EH (cell line): Measurements from ENCODE around the gene SORCS2.

Experiments used
- DNase-seq: peaks from one replicate; pipeline ENCODE4 v3.0.0-alpha.2; 2015; ENCODE audit warnings: low read depth

SORCS2 gene

DNA sequence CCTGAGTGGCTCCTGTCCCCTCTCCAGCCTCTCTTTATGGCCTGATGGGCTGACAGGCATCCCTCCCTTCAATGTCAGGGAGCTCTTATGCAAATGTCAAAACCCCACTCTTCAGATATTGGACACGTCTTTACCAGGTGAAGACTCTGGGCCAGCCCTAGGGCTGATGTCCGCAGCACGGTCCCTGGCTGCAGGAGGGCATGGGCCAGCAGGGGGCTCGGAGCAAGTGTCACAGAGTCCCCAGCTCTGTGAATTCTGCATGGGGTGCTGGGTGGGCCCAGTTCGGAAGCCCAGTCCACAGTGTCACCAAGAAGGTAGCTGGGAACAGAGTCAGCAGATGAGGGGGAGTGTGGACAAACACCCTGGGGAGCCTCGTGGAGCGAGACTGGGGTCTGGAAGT, 282.0 kb downstream of the SORCS2 start:
- no peak for DNase-seq

GRCh38 chr4:7475207-7475606, 282.9 kb downstream of the SORCS2 start:
- no peak for DNase-seq

GRCh38 chr4:7476820-7477219, 284.5 kb downstream of the SORCS2 start:
- DNase-seq: no peak

DNA sequence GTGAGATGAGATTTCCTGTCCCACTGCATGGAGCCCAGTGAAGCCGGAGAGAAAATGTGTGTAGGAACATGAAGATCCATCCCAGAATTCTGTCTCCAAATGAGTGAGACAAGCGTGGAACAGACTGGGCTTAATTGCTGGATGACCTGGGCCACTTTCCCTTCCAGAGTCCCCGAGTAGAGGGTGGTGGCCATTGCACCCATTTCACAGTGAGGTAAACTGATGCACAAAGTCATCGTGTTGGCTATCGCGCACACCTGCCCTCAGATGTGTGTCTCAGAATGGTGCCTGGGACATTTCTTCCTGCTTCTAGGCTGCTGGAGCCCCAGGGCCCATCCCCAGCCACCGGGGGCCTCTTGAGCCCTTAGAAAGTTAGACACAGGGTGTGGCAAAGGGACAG, 285.4 kb downstream of the SORCS2 start:
- DNase-seq: no peak

GRCh38 chr4:7478665-7479064, 286.3 kb downstream of the SORCS2 start:
- no peak for DNase-seq

GRCh38 chr4:7480423-7480822, 288.1 kb downstream of the SORCS2 start:
- DNase-seq: no peak

DNA sequence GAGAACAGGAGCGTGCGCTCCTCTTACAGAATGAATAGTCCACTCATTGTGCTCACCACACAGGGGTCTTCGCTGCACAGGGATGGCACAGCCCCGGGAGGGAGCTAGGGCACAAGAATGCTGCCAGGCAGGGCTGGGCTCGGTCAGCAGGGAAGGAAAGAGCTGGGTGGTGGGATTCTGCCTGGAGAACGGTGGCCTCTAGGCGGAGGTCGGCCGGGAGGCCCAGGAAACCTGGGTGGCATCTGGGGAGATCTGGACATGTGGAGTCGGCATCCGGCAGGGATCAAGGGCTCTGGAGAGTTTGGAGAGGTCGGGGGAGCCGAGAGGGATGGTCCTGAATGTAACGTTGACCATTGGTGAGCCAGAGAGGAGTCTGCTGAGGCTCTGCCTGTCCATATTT, 288.9 kb downstream of the SORCS2 start:
- no peak for DNase-seq

DNA sequence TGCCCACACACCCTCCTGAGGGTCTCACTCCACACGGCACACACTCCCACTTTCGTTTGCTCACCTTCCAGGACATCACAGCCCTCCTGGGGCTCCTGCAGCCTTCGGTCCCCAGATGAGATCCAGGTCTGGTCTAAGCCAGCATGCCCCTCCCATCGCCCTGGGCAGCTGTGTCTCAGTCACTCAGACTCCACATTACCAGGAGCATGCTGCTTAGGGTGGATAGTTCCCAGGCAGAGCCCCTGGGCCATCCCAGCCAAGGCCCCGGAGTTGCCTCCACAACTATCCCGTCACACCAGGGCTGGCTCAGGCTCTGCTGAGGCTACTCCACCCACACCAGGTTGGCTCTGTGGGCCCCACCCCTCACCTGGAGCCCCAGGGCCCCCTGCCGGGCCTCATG, 292.8 kb downstream of the SORCS2 start:
- DNase-seq: no peak

DNA sequence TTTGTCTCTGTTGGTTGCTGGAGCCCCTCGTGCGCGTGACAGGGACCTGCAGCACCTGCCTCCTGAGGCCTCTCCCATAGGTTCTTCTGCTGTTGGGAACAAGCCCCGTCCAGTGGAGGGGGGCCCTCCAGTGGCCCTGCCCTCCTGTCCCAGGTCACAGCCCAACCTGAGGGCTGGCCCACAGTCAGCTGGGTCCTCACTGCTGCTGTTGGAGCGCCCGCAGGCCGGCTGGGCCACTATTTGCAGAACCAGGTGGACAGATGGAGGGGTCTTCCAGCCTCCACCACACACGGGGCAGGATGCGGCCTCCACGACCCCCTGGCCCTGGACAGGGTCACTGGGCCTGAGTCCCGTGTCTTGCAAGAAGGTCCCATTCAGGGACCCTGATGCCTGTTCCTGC, 293.8 kb downstream of the SORCS2 start:
- no peak for DNase-seq

DNA sequence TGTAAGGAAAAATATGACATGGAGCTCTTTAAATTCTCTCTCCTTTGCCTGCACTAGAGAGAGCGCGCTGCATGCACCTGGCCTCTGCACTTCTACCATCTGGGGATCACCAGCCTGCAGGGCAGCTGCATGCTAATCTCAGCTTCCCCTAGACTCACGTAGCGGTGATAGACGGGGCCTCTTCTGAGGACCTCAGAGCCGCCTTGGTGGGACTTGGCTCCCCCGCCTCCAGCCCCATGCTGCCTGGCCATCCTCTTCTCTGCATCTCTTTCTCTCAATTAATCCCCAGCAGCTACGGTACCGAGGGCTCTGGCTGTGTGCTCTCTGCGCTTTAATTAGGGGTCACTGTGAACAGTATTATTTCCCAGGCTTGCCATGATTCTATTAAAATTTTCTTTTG, 295.2 kb downstream of the SORCS2 start:
- DNase-seq: no peak

GRCh38 chr4:7487998-7488671, 295.8 kb downstream of the SORCS2 start:
- DNase-seq: no peak

DNA sequence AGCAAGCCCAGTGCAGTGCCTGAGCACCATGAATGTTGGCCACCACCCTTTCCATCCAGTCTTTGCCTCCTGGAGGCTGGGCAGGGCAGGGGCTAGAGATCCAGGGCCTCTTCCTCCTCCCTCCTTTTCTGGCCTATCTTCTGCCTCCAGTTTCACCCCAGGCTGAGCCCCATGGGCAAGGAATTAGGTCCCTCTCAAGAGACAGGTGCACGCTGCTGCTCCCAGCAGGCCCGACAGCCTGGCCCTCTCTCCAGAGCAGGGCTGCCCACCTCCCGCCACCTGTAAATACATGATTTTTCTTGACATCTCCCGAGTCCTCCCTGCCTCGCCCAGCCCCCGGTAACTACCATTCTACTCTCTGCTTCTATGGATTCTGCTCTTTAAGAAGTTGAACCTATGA, 299.6 kb downstream of the SORCS2 start:
- DNase-seq: no peak

- no peak for DNase-seq
Measured at GRCh38 chr4:7498446-7499200, 306.3 kb downstream of the SORCS2 start.

DNA sequence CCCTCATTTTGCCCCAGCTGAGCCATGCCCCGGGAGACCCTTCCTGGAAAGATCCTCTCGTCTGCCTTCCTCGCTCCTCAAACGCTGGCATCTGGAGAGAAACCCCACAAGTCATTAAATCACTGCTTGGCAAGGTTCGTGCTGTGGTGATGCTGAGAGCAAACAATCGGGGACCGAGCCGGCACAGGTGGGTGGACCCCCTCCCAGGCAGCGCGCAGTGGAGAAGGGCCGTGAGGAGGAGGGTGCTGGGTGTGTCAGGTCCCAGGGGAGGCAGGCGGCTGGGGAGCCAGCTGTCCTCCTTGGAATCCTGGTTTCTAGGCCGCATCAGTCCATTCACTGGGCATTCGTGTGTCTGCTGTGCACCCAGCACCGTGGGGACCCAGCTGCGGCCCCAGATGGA, 307.3 kb downstream of the SORCS2 start:
- DNase-seq: no peak

- DNase-seq: no peak
Measured at GRCh38 chr4:7500404-7500803, 308.1 kb downstream of the SORCS2 start.

GRCh38 chr4:7501314-7501713, 309.0 kb downstream of the SORCS2 start:
- no peak for DNase-seq

DNA sequence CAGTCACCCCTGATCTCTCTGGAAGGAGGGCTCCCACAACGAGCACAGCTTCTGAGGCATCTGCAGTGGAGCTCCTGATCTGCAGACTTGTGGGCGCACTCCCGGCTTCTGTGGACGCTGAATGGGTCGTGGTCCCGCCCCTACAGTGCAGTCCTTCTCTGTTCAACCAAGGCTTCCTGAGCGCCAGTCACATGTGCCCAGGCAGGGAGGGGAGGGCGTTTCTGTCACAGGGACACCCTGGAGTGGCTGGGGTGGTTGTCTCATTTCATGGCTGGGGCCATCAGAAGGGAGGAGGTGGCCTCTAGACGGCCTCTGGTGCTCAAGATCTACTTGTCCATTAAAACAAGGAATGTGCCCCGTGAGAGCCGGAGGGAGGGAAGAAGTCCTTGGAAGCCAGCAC, 309.5 kb downstream of the SORCS2 start:
- no peak for DNase-seq

DNA sequence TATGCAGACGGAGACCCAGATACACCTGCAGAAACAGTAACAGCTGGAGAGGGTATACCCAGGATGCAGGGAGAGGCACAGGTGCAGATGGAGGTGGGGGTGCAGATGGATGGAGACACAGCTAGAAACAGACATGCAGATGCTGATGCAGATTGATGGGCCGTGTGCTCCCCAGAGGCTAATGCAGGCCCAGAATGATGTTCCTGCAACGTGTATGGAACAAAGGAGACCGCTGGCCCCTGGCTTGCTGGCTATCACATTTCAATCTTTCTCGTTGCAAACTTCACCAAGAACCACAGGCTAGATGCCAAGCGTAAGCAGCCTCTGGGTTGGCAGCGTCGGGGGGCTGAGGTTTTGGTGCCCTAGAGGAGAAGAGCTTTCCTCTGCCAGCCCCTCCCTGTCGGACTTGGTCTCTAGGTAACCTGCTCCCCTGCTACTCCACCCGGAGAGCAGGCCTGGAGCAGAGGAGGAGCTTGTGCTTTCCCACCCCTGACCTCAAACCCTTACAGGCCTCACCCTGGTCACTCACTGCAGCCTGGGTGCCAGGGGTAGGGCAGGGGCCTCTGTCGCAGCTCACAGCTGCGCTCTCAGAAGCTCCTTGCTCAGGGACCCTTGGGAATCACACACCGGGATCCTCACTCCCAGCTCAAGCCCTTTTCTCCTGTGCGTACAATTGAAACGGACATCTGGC, 311.4 kb downstream of the SORCS2 start:
- no peak for DNase-seq

DNA sequence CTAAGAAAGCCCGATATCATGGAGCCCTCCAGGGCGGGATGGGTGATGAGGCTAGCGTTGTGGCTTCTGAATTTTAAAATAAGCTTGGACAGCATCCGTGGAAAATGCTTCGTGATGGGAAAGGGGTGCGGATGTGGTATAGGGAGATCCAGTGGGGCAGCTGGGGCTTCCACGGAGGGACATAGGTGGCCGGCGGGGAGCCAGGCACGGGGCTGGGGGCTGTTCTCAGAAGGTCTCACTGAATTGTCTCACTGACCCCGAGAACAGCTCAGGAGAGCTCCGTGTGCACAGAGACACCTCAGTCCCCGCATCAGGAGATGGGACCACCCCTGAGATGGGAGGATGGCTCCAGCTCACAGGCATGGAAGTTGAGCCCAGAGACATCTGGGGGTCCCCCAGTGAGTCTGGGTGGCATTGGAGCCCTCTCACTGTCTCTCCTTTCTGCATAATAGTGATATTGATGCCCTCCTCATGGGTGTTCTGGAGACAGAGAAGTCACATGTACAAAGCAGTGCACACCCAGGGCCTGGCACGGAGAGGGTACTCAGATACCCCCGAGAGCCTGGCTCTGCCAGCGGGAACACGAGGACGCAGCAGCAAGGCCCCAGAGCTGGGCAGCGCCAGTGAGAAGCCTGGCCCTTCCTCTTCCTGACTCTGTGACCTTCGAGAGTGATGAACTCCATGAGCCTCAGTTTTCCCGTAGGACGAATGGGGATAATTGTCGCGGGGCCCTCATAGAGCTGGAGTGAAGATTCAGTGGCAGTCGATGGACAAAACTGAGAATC, 313.0 kb downstream of the SORCS2 start:
- no peak for DNase-seq

- no peak for DNase-seq
Measured at GRCh38 chr4:7506119-7506518, 313.8 kb downstream of the SORCS2 start.

DNA sequence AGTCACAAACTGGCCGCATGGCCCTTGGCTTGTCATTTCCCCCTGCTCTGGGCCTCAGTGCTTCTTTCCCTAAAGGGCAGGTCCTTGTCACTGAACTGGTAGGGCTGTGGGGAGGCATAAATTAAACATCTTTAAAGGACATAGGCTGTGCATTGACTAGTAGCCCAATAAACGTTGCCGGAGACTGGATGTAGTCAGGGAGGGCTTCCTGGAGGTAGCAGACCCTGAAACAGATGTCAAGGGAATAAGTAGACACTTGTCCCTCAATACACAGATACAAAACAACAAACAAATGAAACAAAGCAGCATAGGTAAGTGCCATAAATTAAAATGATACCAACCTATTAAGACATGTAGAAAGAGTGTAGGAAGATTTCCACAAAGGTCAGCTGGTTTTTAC, 314.2 kb downstream of the SORCS2 start:
- no peak for DNase-seq

- peak; percentile 60 for DNase-seq
Measured at GRCh38 chr4:7507381-7507780, 315.0 kb downstream of the SORCS2 start.

DNA sequence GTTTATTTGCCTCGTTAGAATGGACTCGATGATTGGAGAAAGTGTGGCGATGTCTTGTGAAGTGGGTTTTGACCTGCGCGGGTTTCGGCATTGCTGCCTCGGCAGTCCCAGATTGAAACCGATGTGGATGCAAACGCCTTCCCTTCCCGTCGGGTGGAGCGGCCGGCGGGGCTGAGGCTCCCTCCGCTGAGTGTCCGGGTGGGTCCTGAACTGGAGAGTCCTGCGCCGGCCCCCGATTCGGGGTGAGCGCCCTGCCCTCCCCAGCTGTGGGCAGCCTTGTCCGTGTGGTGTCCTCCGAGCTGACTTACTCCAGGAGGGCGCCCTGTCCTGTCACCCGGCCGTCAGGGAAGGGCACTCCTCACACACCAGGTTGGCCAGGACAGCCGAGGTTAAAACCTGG, 317.7 kb downstream of the SORCS2 start:
- no peak for DNase-seq
